ENCODE measurements around the gene POLE. TPM values are rescaled to one million over a fixed set of nuclear protein-coding genes. Genes with fewer than 3 reads are reported as not detected.

Gene POLE
- total and polyA plus RNA-seq, 2 experiments from 2014 or later: 6.0 to 16.2 TPM

DNA sequence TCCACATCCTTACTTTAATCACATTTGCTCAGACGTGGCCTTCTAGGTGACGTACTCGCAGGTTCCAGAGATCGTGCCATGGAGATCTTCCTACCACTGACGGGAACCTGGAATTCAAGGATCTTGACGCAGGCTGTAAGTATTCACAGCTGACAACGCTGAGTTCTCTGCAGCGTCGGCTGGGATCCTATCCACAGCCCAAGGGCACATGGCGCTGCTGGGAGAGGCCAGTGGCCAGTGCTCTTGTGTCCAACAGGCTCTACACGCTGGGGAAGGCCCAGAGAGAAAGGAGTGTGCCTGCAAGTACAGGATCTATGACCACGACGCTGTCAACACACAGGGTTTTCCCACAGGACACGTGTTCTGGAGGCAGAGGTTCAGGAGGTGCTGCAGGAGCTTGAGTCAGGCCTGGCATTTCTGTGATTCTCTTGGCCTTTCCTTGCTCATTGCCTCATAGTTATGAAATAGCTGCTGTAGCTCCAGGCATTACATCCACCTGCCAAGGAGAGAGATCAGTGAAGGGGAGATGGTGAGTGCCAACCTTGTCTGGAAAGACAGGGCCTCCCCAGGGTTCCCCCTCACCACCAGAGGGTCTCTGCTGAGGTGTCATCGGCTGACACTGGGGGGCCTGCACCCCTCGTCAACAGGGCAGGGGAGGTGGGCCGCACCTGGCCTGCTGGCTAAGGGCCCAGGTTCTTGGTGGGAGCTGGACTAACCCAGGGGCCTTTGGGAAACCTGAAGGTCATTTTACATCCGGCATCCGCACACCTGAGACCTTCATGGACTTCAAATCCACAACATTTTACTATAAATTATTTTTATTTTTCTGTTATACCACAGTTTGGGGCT, 98.1 kb downstream of the POLE start:
- TF ChIP-seq EZH2phosphoT487 (IDR thresholded peaks at IDR 0.05; ENCODE audit: insufficient read depth, low read depth) (no peak), EZH2 (IDR thresholded peaks at IDR 0.05; ENCODE audit: insufficient read depth, poor library complexity, severe bottlenecking) (no peak)
- H3K9me2 ChIP-seq (ENCODE audit: insufficient read depth): no peaks in the 10 kb centered on the region
- H3K27ac ChIP-seq: no peak overlapping the region
- 88% methylated on average over 19 of the region's 19 CpGs for WGBS, 2 experiments (ENCODE audit: low coverage in 1 of 2, low lambda C conversion rate in 2 of 2, missing lambda C conversion rate in 2 of 2)
- in situ Hi-C loops (cut with MboI): no loop called here
- no peaks in the 10 kb centered on the region for H3K36me3 ChIP-seq (ENCODE audit: low read depth)
- no peaks in the 10 kb centered on the region for H3K4me1 ChIP-seq (ENCODE audit: insufficient read depth)
- no peaks in the 10 kb centered on the region for H4K20me1 ChIP-seq (ENCODE audit: insufficient read depth)
- no peaks in the 10 kb centered on the region for H3F3A ChIP-seq (ENCODE audit: insufficient read depth)
- H2AFZ ChIP-seq: no peak overlapping the region
- no peak for DNase-seq
- no peaks in the 10 kb centered on the region for H3K9me3 ChIP-seq (ENCODE audit: low read depth)
- no peaks in the 10 kb centered on the region; the same call in 1 of the 2 replicates for H3K27me3 ChIP-seq (replicated peaks; ENCODE audit: insufficient read depth)
- no peak overlapping the region for H3K9ac ChIP-seq
- no peaks in the 10 kb centered on the region for H3K79me2 ChIP-seq (ENCODE audit: insufficient read depth)
- H3K4me3 ChIP-seq: no peak overlapping the region
- H3K4me2 ChIP-seq (ENCODE audit: unreplicated experiment): no peak overlapping the region

GRCh38 chr12:132588319-132588718, 98.8 kb downstream of the POLE start:
- H3K9me3 ChIP-seq (ENCODE audit: low read depth): no peaks in the 10 kb centered on the region
- no peaks in the 10 kb centered on the region for H3K36me3 ChIP-seq (ENCODE audit: low read depth)
- H3K4me3 ChIP-seq: no peak overlapping the region
- no peak overlapping the region for H3K9ac ChIP-seq
- no peaks in the 10 kb centered on the region for H4K20me1 ChIP-seq (ENCODE audit: insufficient read depth)
- WGBS, 2 experiments (ENCODE audit: low coverage in 1 of 2, low lambda C conversion rate in 2 of 2, missing lambda C conversion rate in 2 of 2): 69% methylated on average over 6 of the region's 6 CpGs
- H3K4me1 ChIP-seq (ENCODE audit: insufficient read depth): no peaks in the 10 kb centered on the region
- no peaks in the 10 kb centered on the region for H3F3A ChIP-seq (ENCODE audit: insufficient read depth)
- no peak for DNase-seq
- H3K9me2 ChIP-seq (ENCODE audit: insufficient read depth): no peaks in the 10 kb centered on the region
- H3K4me2 ChIP-seq (ENCODE audit: unreplicated experiment): no peak overlapping the region
- no peak overlapping the region for H2AFZ ChIP-seq
- no peaks in the 10 kb centered on the region; the same call in 1 of the 2 replicates for H3K27me3 ChIP-seq (replicated peaks; ENCODE audit: insufficient read depth)
- TF ChIP-seq EZH2 (IDR thresholded peaks at IDR 0.05; ENCODE audit: insufficient read depth, poor library complexity, severe bottlenecking) (no peak), EZH2phosphoT487 (IDR thresholded peaks at IDR 0.05; ENCODE audit: insufficient read depth, low read depth) (no peak)
- H3K27ac ChIP-seq: no peak overlapping the region
- in situ Hi-C loops (cut with MboI): no loop called here
- no peaks in the 10 kb centered on the region for H3K79me2 ChIP-seq (ENCODE audit: insufficient read depth)

GRCh38 chr12:132587781-132588180, 99.4 kb downstream of the POLE start:
- in situ Hi-C loops (cut with MboI): no loop called here
- TF ChIP-seq EZH2 (IDR thresholded peaks at IDR 0.05; ENCODE audit: insufficient read depth, poor library complexity, severe bottlenecking) (no peak), EZH2phosphoT487 (IDR thresholded peaks at IDR 0.05; ENCODE audit: insufficient read depth, low read depth) (no peak)
- Histone ChIP-seq H4K20me1 (ENCODE audit: insufficient read depth) (no peaks in the 10 kb centered on the region), H2AFZ (no peak overlapping the region), H3F3A (ENCODE audit: insufficient read depth) (no peaks in the 10 kb centered on the region), H3K4me2 (ENCODE audit: unreplicated experiment) (no peak overlapping the region), H3K9me2 (ENCODE audit: insufficient read depth) (no peaks in the 10 kb centered on the region), H3K4me3 (no peak overlapping the region), H3K9ac (no peak overlapping the region), H3K36me3 (ENCODE audit: low read depth) (no peaks in the 10 kb centered on the region), H3K79me2 (ENCODE audit: insufficient read depth) (no peaks in the 10 kb centered on the region), H3K27me3 (replicated peaks; ENCODE audit: insufficient read depth) (no peaks in the 10 kb centered on the region; the same call in 1 of the 2 replicates), H3K9me3 (ENCODE audit: low read depth) (no peaks in the 10 kb centered on the region), H3K4me1 (ENCODE audit: insufficient read depth) (no peaks in the 10 kb centered on the region), H3K27ac (no peak overlapping the region)
- DNase-seq: no peak
- 44 to 47% methylated on average over 3 of the region's 3 CpGs for WGBS, 2 experiments (ENCODE audit: low coverage in 1 of 2, low lambda C conversion rate in 2 of 2, missing lambda C conversion rate in 2 of 2)

DNA sequence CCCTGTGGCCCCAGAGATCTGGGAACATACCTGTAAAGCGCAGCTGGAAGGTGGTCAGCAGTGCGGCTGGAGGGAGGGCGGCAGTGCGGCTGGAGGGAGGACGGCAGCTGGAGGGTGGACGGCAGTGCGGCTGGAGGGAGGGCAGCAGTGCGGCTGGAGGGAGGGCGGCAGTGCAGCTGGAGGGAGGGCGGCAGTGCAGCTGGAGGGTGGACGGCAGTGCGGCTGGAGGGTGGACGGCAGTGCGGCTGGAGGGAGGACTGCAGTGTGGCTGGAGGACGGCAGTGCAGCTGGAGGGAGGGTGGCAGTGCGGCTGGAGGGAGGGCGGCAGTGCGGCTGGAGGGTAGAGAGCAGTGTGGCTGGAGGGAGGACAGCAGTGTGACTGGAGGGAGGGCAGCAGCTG, 100.2 kb downstream of the POLE start:
- Histone ChIP-seq H3F3A (ENCODE audit: insufficient read depth) (no peaks in the 10 kb centered on the region), H3K27ac (no peak overlapping the region), H3K4me2 (ENCODE audit: unreplicated experiment) (no peak overlapping the region), H3K27me3 (replicated peaks; ENCODE audit: insufficient read depth) (no peaks in the 10 kb centered on the region), H3K9me2 (ENCODE audit: insufficient read depth) (no peaks in the 10 kb centered on the region), H3K9ac (no peak overlapping the region), H3K4me1 (ENCODE audit: insufficient read depth) (no peaks in the 10 kb centered on the region), H3K36me3 (ENCODE audit: low read depth) (no peaks in the 10 kb centered on the region), H3K4me3 (no peak overlapping the region), H3K9me3 (ENCODE audit: low read depth) (no peaks in the 10 kb centered on the region), H3K79me2 (ENCODE audit: insufficient read depth) (no peaks in the 10 kb centered on the region), H4K20me1 (ENCODE audit: insufficient read depth) (no peaks in the 10 kb centered on the region), H2AFZ (no peak overlapping the region)
- no peak for DNase-seq
- 89 to 91% methylated on average over 8 to 18 of the region's 18 CpGs for WGBS, 2 experiments (ENCODE audit: low coverage in 1 of 2, low lambda C conversion rate in 2 of 2, missing lambda C conversion rate in 2 of 2)
- TF ChIP-seq EZH2phosphoT487 (IDR thresholded peaks at IDR 0.05; ENCODE audit: insufficient read depth, low read depth) (no peak), EZH2 (IDR thresholded peaks at IDR 0.05; ENCODE audit: insufficient read depth, poor library complexity, severe bottlenecking) (no peak)
- in situ Hi-C loops (cut with MboI): no loop called here
